Adrenal gland (tissue), 12 donors: Measurements from ENCODE around the gene NLRP11. TPM values are rescaled to one million over a fixed set of nuclear protein-coding genes. Genes with fewer than 3 reads are reported as not detected.

Source experiments
- DNase-seq, 7 donors: peaks; one replicate each; pipeline ENCODE4 v3.0.0-alpha.2; 2019 to 2020
- H3K27ac ChIP-seq, 5 donors: fragments of 200-600 bp; sonication (generic) in 4 of 5; 1 replicate in 3 of 5; 2 replicates in 2 of 5; pipeline versions ENCODE4 v1.5.1 to v1.8.0; 2016 to 2020; ENCODE audit warnings: mild to moderate bottlenecking in 1 of 5
- H3K27me3 ChIP-seq: fragments of 200-600 bp; 2 replicates; pipeline ENCODE4 v1.8.0; 2021
- H3K36me3 ChIP-seq, 2 donors: fragments of 200-600 bp; replicated peaks in 1 of 2; 1 replicate in 1 of 2; 2 replicates in 1 of 2; pipeline versions ENCODE4 v1.5.1 to v1.8.0; 2018 to 2022
- H3K4me1 ChIP-seq, 2 donors: fragments of 200-600 bp; replicated peaks in 1 of 2; 1 replicate in 1 of 2; 2 replicates in 1 of 2; pipeline versions ENCODE4 v1.5.1 to v1.8.0; 2018 to 2021
- H3K4me3 ChIP-seq, 4 donors: fragments of 200-600 bp; sonication (generic) in 3 of 4; one replicate each; pipeline ENCODE4 v1.5.1; 2016 to 2018
- H3K9me3 ChIP-seq, 3 donors: fragments of 200-600 bp; sonication (generic) in 1 of 3; replicated peaks in 1 of 3; 1 replicate in 2 of 3; 2 replicates in 1 of 3; pipeline versions ENCODE4 v1.5.1 to v1.8.0; 2016 to 2021
- CTCF ChIP-seq, 6 experiments: fragments of 450-650 bp in 4 of 6; fragments of 200-600 bp in 2 of 6; sonication (generic) in 1 of 6; IDR thresholded peaks; 1 replicate in 5 of 6; 2 replicates in 1 of 6; pipeline versions ENCODE4 v1.5.1 to v1.8.0; 2016 to 2021; ENCODE audit warnings: antibody characterized with exemption in 6 of 6, mild to moderate bottlenecking in 2 of 6, moderate library complexity in 1 of 6
- POLR2A ChIP-seq, 2 donors: fragments of 450-650 bp; IDR thresholded peaks; one replicate each; pipeline ENCODE4 v1.6.1; 2017; ENCODE audit warnings: antibody characterized with exemption in 2 of 2, mild to moderate bottlenecking in 2 of 2, moderate library complexity in 1 of 2
- WGBS, 4 donors: extraction: QIAGEN DNeasy Blood & Tissue Kit in 2 of 4; methylation state at CpG; one replicate each; pipeline versions ENCODE4 v1.1.5 to v1.1.7; 2013 to 2017; 5-methylcytosine and 5-hydroxymethylcytosine counted together
- intact Hi-C, 2 donors: fragments of 100-400 bp; cut with DNase I; formaldehyde crosslinking; loops; one replicate each; pipeline versions ENCODE4 v1.14.1 to v1.15.0; 2022 to 2023
- polyA plus RNA-seq, 3 donors: library from polyadenylated mRNA; stranded (reverse); fragments of 200-250 nt in 2 of 3; fragments of 350-450 nt in 1 of 3; fragmentation: Illumina TruSeq in 1 of 3; extraction: RNeasy Lipid Tissue Mini Kit (QIAGEN cat#74804) in 1 of 3; gene quantifications; one replicate each; pipeline ENCODE4 v1.2.3, GENCODE V29; 2013 to 2014
- total RNA-seq, 9 donors: library from RNA; depleted of rRNA in 4 of 9; stranded (reverse); fragments of >200 nt in 4 of 9; fragments of 120-200 nt in 1 of 9; fragmentation: NEBNext Ultra II Directional in 1 of 9; extraction: Animal tissue kit (Norgen Biotek cat#: 25700) in 1 of 9; gene quantifications; one replicate each; pipeline versions ENCODE4 v1.1.0 to v1.2.4, GENCODE V29; 2013 to 2023
- donor health status: healthy with polysubstance abuse.
- donor health status: Bipolar disorder and iron deficiency.
- donor health status: DM: yes; HTN: yes; CAD: no.
- donor health status: DM: no; HTN: no; CAD: no.
- donor health status: DM: no; HTN: no; CAD: no.
- donor health status: DM: yes; HTN: yes; CAD: no.

The NLRP11 gene
- total and polyA plus RNA-seq, 12 donors, result 0.06 to 0.11 TPM; not detected in 10

- WGBS, 4 donors, result 59 to 77% (median 61%) methylated on average over 1 of the region's 1 CpG
- Histone ChIP-seq H3K27me3 (no peaks in the 10 kb centered on the region), H3K4me1 (no peaks in the 10 kb centered on the region), H3K27ac (no peak overlapping the region), H3K36me3 (no peaks in the 10 kb centered on the region), H3K9me3 (no peaks in the 10 kb centered on the region), H3K4me3 (no peak overlapping the region)
- intact Hi-C loops, result no loop called here
- TF ChIP-seq CTCF (IDR thresholded peaks at IDR 0.05) (no peak), POLR2A (IDR thresholded peaks at IDR 0.05) (no peak)
- no peak for DNase-seq
Observed at GRCh38 chr19:55855160-55855559, 23.4 kb upstream of the NLRP11 start.

- DNase-seq, result no peak
- Histone ChIP-seq H3K9me3 (no peaks in the 10 kb centered on the region), H3K4me1 (no peaks in the 10 kb centered on the region), H3K27ac (no peak overlapping the region), H3K4me3 (no peak overlapping the region), H3K27me3 (no peaks in the 10 kb centered on the region), H3K36me3 (no peaks in the 10 kb centered on the region)
- intact Hi-C loops, result no loop called here
- no peak for TF ChIP-seq POLR2A (IDR thresholded peaks at IDR 0.05)
- no peak for TF ChIP-seq CTCF (IDR thresholded peaks at IDR 0.05)
- WGBS, 4 donors, result 38 to 48% (median 44%) methylated on average over 4 of the region's 4 CpGs
Observed at GRCh38 chr19:55838906-55839305, 7.1 kb upstream of the NLRP11 start.

GRCh38 chr19:55838251-55838650, 6.5 kb upstream of the NLRP11 start:
- intact Hi-C loops, result no loop called here
- H3K4me1 ChIP-seq, result no peaks in the 10 kb centered on the region
- no peaks in the 10 kb centered on the region for H3K9me3 ChIP-seq
- H3K4me3 ChIP-seq, result no peak overlapping the region
- WGBS, 4 donors, result 69 to 90% (median 80%) methylated on average over 3 of the region's 3 CpGs
- no peaks in the 10 kb centered on the region for H3K27me3 ChIP-seq
- no peak overlapping the region for H3K27ac ChIP-seq
- H3K36me3 ChIP-seq, result no peaks in the 10 kb centered on the region
- no peak for DNase-seq
- no peak for TF ChIP-seq POLR2A (IDR thresholded peaks at IDR 0.05)
- TF ChIP-seq CTCF (IDR thresholded peaks at IDR 0.05), result no peak

DNA sequence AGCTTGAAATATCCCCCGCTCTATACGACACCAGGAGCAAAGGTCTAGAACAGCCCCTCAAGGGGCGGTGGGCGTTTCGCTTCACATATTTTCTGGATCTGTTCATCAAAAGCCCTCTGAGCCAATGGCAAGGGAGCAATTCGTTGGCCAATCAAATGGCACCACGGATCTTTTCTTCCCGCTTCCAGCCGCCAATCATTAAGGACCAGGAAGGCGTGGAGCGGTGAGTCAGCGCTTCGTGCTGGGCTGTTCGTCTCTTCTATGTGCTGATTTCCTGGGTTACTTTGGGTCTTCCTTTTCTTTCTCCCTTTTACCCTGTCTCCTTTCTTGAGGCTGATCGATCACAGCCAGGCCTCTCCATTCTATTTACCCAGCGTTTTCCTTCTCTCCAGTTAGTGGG, 4.5 kb upstream of the NLRP11 start, which contains the start of gene NLRP4:
Gene NLRP4 (plus strand): TSS at position 201 of the 400 bp plus-strand sequence. CDS start 15,541 bp downstream, outside the sequence.
- no peak within 1 kb of the TSS for H3K27ac ChIP-seq
- H3K27me3 ChIP-seq, result no peaks in the 10 kb centered on the region
- H3K4me3 ChIP-seq, result no peak within 1 kb of the TSS
- DNase-seq, result no peak
- intact Hi-C loops, result no loop called here
- no peaks in the 10 kb centered on the region for H3K36me3 ChIP-seq
- TF ChIP-seq CTCF (IDR thresholded peaks at IDR 0.05), result no peak
- no peak for TF ChIP-seq POLR2A (IDR thresholded peaks at IDR 0.05)
- H3K9me3 ChIP-seq, result no peaks in the 10 kb centered on the region
- H3K4me1 ChIP-seq, result no peaks in the 10 kb centered on the region
- 87 to 90% (median 87%) methylated on average over 16 of the region's 16 CpGs for WGBS, 4 donors
